Kidney glomerular epithelial cell (primary cell): ENCODE results near the gene TMEM143.
A peak's percentile ranks its signal among the peaks of the same experiment; 100 is the strongest.
"Not testable (repeated sequence)": the region's sequence is repeated elsewhere in the genome, so short reads cannot be mapped to it uniquely, and the experiment has no call there.

ENCODE experiments used
- DNase-seq: peaks from one replicate; lab custom pipeline; 2025; lab: John Stamatoyannopoulos, UW

The TMEM143 gene

GRCh38 chr19:48292798-48293197 is 70.9 kb downstream of the TMEM143 start:
- DNase-seq: peak; percentile 9

GRCh38 chr19:48291489-48291815 is 72.3 kb downstream of the TMEM143 start:
- not testable (repeated sequence) for DNase-seq

- DNase-seq: peak; percentile 69
These were observed 72.8 kb downstream of the TMEM143 start for GRCh38 chr19:48290771-48291488.

DNA sequence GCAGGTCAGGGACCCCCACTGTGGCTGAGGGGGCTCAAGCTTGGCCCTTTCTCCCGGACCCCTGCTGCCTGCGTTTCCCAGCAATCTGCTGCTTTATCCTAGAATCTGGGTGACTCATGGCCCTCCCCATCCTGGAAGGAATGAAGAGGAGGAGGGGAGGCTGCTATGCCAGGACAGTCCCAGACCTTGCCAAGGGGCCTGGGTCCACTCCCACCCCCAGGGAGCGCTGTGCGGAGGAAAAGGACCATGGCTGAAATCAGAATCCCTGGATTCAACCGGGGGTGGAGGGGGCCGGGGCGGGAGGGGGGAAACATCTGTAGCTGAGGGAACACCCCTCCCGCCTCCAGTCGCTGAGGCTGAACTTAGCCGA is 73.4 kb downstream of the TMEM143 start:
- peak; percentile 65 for DNase-seq

DNA sequence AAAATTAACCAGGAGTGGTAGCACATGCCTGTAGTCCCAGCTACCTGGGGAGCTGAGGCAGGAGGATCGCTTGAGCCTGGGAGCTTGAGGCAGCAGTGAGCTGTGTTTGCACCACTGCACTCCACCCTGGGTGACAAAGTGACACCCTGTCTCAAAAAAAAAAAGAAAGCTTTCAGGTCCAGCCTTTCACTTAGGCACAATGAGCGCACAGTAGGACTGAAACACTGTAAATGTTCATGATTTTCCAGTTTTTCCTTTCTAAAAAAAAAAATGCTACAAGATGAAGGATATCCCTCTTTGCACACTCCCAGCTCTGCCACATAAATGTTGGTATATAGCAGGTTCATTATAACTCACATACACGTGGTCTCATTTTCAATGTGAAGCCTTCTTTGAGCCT is 76.0 kb downstream of the TMEM143 start:
- no peak for DNase-seq

GRCh38 chr19:48284896-48285295 is 78.8 kb downstream of the TMEM143 start:
- DNase-seq: no peak

GRCh38 chr19:48283908-48284307 is 79.8 kb downstream of the TMEM143 start:
- DNase-seq: no peak
